Gastroesophageal sphincter (tissue), 3 donors: ENCODE measurements around the gene ESR2.

ENCODE experiments used
- POLR2AphosphoS5 ChIP-seq: sonication (generic); formaldehyde crosslinking; IDR thresholded peaks from one replicate; pipeline ENCODE4 v1.6.1; 2017; ENCODE audit warnings: antibody characterized with exemption
- TF ChIP-seq, protein P1 (sequence below), 4 experiments: fragments of 200-600 bp in 2 of 4; fragments of 450-650 bp in 2 of 4; sonication (generic) in 1 of 4; IDR thresholded peaks; one replicate each; pipeline ENCODE4 v1.5.1; 2017 to 2019; ENCODE audit warnings: antibody characterized with exemption in 4 of 4, mild to moderate bottlenecking in 2 of 4, moderate library complexity in 2 of 4

DNA sequence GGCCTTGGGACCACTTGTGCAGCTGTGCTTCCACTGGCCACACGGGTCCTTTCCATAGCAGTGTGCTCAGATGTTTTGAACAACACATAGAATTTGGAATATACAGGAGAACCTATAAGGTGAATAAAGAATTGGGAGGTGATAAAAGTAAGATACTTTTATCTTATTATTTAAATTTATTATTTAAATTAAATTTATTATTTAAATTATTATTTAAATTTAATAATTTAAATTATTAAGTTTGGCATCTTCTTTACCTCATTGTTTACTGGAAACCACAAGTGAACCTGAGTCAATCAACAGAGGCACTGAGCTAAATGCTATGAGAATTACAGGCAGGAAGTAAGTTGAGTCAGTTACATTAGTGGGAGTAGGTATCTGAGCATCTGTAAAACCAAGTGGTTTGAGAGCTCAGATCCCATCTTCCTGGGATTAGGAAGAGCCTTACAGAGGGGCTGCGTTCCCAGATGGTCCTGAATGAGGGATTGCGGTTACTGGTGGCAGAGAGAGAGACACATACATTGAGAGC is 103.1 kb downstream of the ESR2 start:
- TF ChIP-seq, protein P1, sequence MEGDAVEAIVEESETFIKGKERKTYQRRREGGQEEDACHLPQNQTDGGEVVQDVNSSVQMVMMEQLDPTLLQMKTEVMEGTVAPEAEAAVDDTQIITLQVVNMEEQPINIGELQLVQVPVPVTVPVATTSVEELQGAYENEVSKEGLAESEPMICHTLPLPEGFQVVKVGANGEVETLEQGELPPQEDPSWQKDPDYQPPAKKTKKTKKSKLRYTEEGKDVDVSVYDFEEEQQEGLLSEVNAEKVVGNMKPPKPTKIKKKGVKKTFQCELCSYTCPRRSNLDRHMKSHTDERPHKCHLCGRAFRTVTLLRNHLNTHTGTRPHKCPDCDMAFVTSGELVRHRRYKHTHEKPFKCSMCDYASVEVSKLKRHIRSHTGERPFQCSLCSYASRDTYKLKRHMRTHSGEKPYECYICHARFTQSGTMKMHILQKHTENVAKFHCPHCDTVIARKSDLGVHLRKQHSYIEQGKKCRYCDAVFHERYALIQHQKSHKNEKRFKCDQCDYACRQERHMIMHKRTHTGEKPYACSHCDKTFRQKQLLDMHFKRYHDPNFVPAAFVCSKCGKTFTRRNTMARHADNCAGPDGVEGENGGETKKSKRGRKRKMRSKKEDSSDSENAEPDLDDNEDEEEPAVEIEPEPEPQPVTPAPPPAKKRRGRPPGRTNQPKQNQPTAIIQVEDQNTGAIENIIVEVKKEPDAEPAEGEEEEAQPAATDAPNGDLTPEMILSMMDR (IDR thresholded peaks at IDR 0.05), result no peak
- TF ChIP-seq POLR2AphosphoS5, result no peak
